Panc1 (cell line): ENCODE data around the gene OR2T8. TPM values are rescaled to one million over a fixed set of nuclear protein-coding genes. Genes with fewer than 3 reads are reported as not detected.

Source experiments
- ATAC-seq: fragments of 200-7000 bp; cut with Tn5 transposase; 2 replicates; pipeline ENCODE4 v1.9.1; 2020; ENCODE audit warnings: mild to moderate bottlenecking, moderate library complexity
- BruUV-seq: library from RNA; stranded (reverse); fragments of 400-500 nt; replicated peaks from 2 replicates; lab custom pipeline; 2021; lab: Mats Ljungman, UMichigan
- CTCF ChIA-PET: fragments of 300-600 bp; sonication (Branson Sonifier 250); formaldehyde crosslinking; loops from one replicate; lab custom pipeline; 2022; ENCODE audit warnings: antibody characterized with exemption; lab: Charles Lee
- POLR2A ChIA-PET: fragments of 300-600 bp; sonication (Branson Sonifier 250); formaldehyde crosslinking; loops from one replicate; lab custom pipeline; 2022; ENCODE audit warnings: antibody characterized with exemption; lab: Charles Lee
- DNase-seq: peaks from one replicate; pipeline ENCODE4 v3.0.0-alpha.2; 2010; ENCODE audit warnings: low read depth, low spot score
- H3K27ac ChIP-seq: 2 replicates; pipeline ENCODE4 v1.5.1; 2011; ENCODE audit warnings: mild to moderate bottlenecking, low read length, inconsistent platforms
- H3K27me3 ChIP-seq: fragments of 200-500 bp; sonication (Bioruptor generic); 2 replicates; pipeline ENCODE4 v1.6.0; 2014; ENCODE audit warnings: low read length, inconsistent platforms; ENCODE audit not compliant: control insufficient read depth, insufficient read depth
- H3K36me3 ChIP-seq: fragments of 200-500 bp; sonication (Bioruptor generic); 2 replicates; pipeline ENCODE4 v1.5.1; 2014; ENCODE audit warnings: inconsistent platforms, mild to moderate bottlenecking, low read length, moderate library complexity; ENCODE audit not compliant: control insufficient read depth, insufficient read depth
- H3K4me1 ChIP-seq: 2 replicates; pipeline ENCODE4 v1.5.1; 2011; ENCODE audit warnings: inconsistent platforms, mild to moderate bottlenecking, low read length, moderate library complexity; ENCODE audit not compliant: control insufficient read depth, insufficient read depth
- H3K4me3 ChIP-seq, 2 experiments: 2 replicates each; pipeline ENCODE4 v1.5.1; 2011 to 2012; ENCODE audit warnings: low read depth in 2 of 2, low read length in 2 of 2, mild to moderate bottlenecking in 2 of 2, inconsistent platforms in 1 of 2, moderate library complexity in 1 of 2
- H3K9me3 ChIP-seq: fragments of 200-500 bp; sonication (Bioruptor generic); 2 replicates; pipeline ENCODE4 v1.5.1; 2014; ENCODE audit warnings: low read depth, mild to moderate bottlenecking, inconsistent platforms, low read length, moderate library complexity; ENCODE audit not compliant: control insufficient read depth, insufficient read depth
- CTCF ChIP-seq: fragments of 450-650 bp; IDR thresholded peaks from 2 replicates; pipeline ENCODE4 v1.5.1; 2017; ENCODE audit warnings: mild to moderate bottlenecking
- POLR2AphosphoS5 ChIP-seq: IDR thresholded peaks from 2 replicates; pipeline ENCODE4 v1.6.1; 2012; ENCODE audit warnings: mild to moderate bottlenecking, low read depth, low read length, moderate library complexity
- REST ChIP-seq, 2 experiments: IDR thresholded peaks; 2 replicates each; pipeline ENCODE4 v1.6.1; 2011 to 2012; ENCODE audit warnings: low read depth in 2 of 2, control low read depth in 1 of 2, low read length in 1 of 2, mild to moderate bottlenecking in 1 of 2, moderate library complexity in 1 of 2; ENCODE audit not compliant: insufficient read depth in 1 of 2
- SIN3A ChIP-seq: IDR thresholded peaks from 2 replicates; pipeline ENCODE4 v1.6.1; 2012; ENCODE audit warnings: low read depth, mild to moderate bottlenecking, low read length, moderate library complexity, borderline replicate concordance; ENCODE audit not compliant: insufficient read depth
- TCF7L2 ChIP-seq: IDR thresholded peaks from 2 replicates; pipeline ENCODE4 v1.6.1; 2011; ENCODE audit warnings: mild to moderate bottlenecking, low read depth, low read length, inconsistent platforms
- in situ Hi-C: cut with HindIII; loops from 2 replicates; pipeline ENCODE4 v1.10.0; 2016; ENCODE audit warnings: low sequenced_read_pairs, low pct_unique_long_range_greater_than_20kb
- intact Hi-C: fragments of 100-400 bp; cut with micrococcal nuclease; formaldehyde crosslinking; loops from one replicate; pipeline ENCODE4 v1.10.0; 2022; ENCODE audit not compliant: unreplicated experiment
- total RNA-seq: library from RNA; stranded (reverse); gene quantifications from one replicate; pipeline ENCODE4 v1.2.1, GENCODE V29; 2021; ENCODE audit not compliant: unreplicated experiment

OR2T8 gene
- total RNA-seq, 1 experiment from 2014 or later: not detected

- POLR2A ChIA-PET: no interaction called here
- no peak overlapping the region for H3K4me3 ChIP-seq
- H3K27me3 ChIP-seq: no peaks in the 10 kb centered on the region
- H3K9me3 ChIP-seq: no peaks in the 10 kb centered on the region
- in situ Hi-C loops (no loop called here), intact Hi-C loops (no loop called here)
- no TSS peak for BruUV-seq
- ATAC-seq: no peak
- DNase-seq: no peak
- CTCF ChIA-PET: no interaction called here
- H3K4me1 ChIP-seq: no peaks in the 10 kb centered on the region
- TF ChIP-seq POLR2AphosphoS5 (no peak), TCF7L2 (no peak), CTCF (no peak), SIN3A (no peak), REST (IDR thresholded peaks at IDR 0.05; ENCODE audit: insufficient read depth in 1 of 2, low read depth in 2 of 2, low read length in 1 of 2) (no peak)
- H3K27ac ChIP-seq: no peak overlapping the region
- H3K36me3 ChIP-seq: no peaks in the 10 kb centered on the region
Observed at GRCh38 chr1:247942624-247943023, 22.6 kb downstream of the OR2T8 start.

- in situ Hi-C loops (no loop called here), intact Hi-C loops (no loop called here)
- Histone ChIP-seq H3K27ac (no peak within 1 kb of the TSS), H3K4me3 (no peak within 1 kb of the TSS), H3K4me1 (no peaks in the 10 kb centered on the region), H3K36me3 (no peaks in the 10 kb centered on the region), H3K9me3 (no peaks in the 10 kb centered on the region), H3K27me3 (no peaks in the 10 kb centered on the region)
- POLR2A ChIA-PET: no interaction called here
- DNase-seq: no peak
- no peak for ATAC-seq
- CTCF ChIA-PET: no interaction called here
- TF ChIP-seq REST (IDR thresholded peaks at IDR 0.05; ENCODE audit: insufficient read depth in 1 of 2, low read depth in 2 of 2, low read length in 1 of 2): no peak
- no peak for TF ChIP-seq POLR2AphosphoS5
- no peak for TF ChIP-seq TCF7L2
- TF ChIP-seq SIN3A: no peak
- TF ChIP-seq CTCF: no peak
- BruUV-seq: no TSS peak
Observed at GRCh38 chr1:247948558-247948957, 28.5 kb downstream of the OR2T8 start, which contains the start of gene OR2L8. Gene OR2L8 (plus strand): TSS chr1:247948858. CDS start chr1:247948858, 0 bp downstream.
